ENCODE data around the gene OR14I1. TPM values are rescaled to one million over a fixed set of nuclear protein-coding genes. Genes with fewer than 3 reads are reported as not detected.

The OR14I1 gene
- total RNA-seq, 5 donors from 2014 or later (not counting 1 experiment from before 2014, with no cell fraction given), result not detected

- Histone ChIP-seq H3K27ac (ENCODE audit: low read length) (no peak overlapping the region), H3K4me1 (ENCODE audit: control insufficient read depth in 1 of 2, extremely low read depth in 1 of 2, insufficient read depth in 2 of 2, low read length in 2 of 2) (no peaks in the 10 kb centered on the region), H3K4me3 (ENCODE audit: control insufficient read depth in 1 of 2, extremely low read depth in 1 of 2, low read length in 1 of 2) (no peak overlapping the region), H3K27me3 (replicated peaks in 1 of 2; ENCODE audit: control insufficient read depth in 2 of 2, extremely low read depth in 1 of 2, insufficient read depth in 2 of 2, low read length in 1 of 2) (peaks cover 0 to 13% of the 10 kb centered on the region in 2 experiments), H3K9me3 (no peaks in the 10 kb centered on the region), H3K36me3 (ENCODE audit: control insufficient read depth in 2 of 2, extremely low read depth in 1 of 2, insufficient read depth in 1 of 2, low read length in 1 of 2) (no peaks in the 10 kb centered on the region)
- ChIA-PET CTCF (interaction anchor here in 1 of 2 donors (0.6 kb wide), 1 partner anchor 186 kb away, joined by 5 read pairs; no protein-coding TSS in a partner anchor), POLR2A (interaction anchor here in 1 of 2 donors (0.6 kb wide), 1 partner anchor 9 kb away, joined by 3 read pairs; no protein-coding TSS in a partner anchor)
- no peaks in the 10 kb centered on the region for H3K36me3 Mint-ChIP-seq
- 79% methylated on average over 15 of the region's 16 CpGs for WGBS (ENCODE audit: insufficient coverage)
- DNase-seq, result no peak
- H3K27me3 Mint-ChIP-seq, result peaks cover 8 to 16% of the 10 kb centered on the region in 2 donors
- no peak overlapping the region for H3K4me3 Mint-ChIP-seq
- no peaks in the 10 kb centered on the region for H3K4me1 Mint-ChIP-seq
- H3K9me3 Mint-ChIP-seq, result peaks cover 4 to 5% (median 5%) of the 10 kb centered on the region in 3 donors
- no peak for ATAC-seq (replicated peaks in 1 of 4)
- H3K27ac Mint-ChIP-seq, result no peak overlapping the region
Measured at GRCh38 chr1:248739572-248740205, 37.1 kb upstream of the OR14I1 start.

GRCh38 chr1:248737457-248737856 lies 34.9 kb upstream of the OR14I1 start:
- Mint-ChIP-seq H3K27ac (no peak overlapping the region), H3K27me3 (peaks cover 8 to 16% of the 10 kb centered on the region in 2 donors), H3K4me3 (no peak overlapping the region), H3K9me3 (peaks cover 4 to 5% (median 5%) of the 10 kb centered on the region in 3 donors), H3K36me3 (no peaks in the 10 kb centered on the region), H3K4me1 (no peaks in the 10 kb centered on the region)
- ATAC-seq (replicated peaks in 1 of 4), result no peak
- Histone ChIP-seq H3K36me3 (ENCODE audit: control insufficient read depth in 2 of 2, extremely low read depth in 1 of 2, insufficient read depth in 1 of 2, low read length in 1 of 2) (no peaks in the 10 kb centered on the region), H3K4me3 (ENCODE audit: control insufficient read depth in 1 of 2, extremely low read depth in 1 of 2, low read length in 1 of 2) (no peak overlapping the region), H3K27ac (ENCODE audit: low read length) (no peak overlapping the region), H3K27me3 (replicated peaks in 1 of 2; ENCODE audit: control insufficient read depth in 2 of 2, extremely low read depth in 1 of 2, insufficient read depth in 2 of 2, low read length in 1 of 2) (peaks cover 0 to 10% of the 10 kb centered on the region in 2 experiments), H3K9me3 (no peaks in the 10 kb centered on the region), H3K4me1 (ENCODE audit: control insufficient read depth in 1 of 2, extremely low read depth in 1 of 2, insufficient read depth in 2 of 2, low read length in 2 of 2) (no peaks in the 10 kb centered on the region)
- DNase-seq, result no peak
- ChIA-PET CTCF (no interaction called here), POLR2A (no interaction called here)
- 61% methylated on average over 5 of the region's 6 CpGs for WGBS (ENCODE audit: insufficient coverage)

- POLR2A ChIA-PET, result no interaction called here
- Mint-ChIP-seq H3K9me3 (peaks cover 4 to 5% (median 5%) of the 10 kb centered on the region in 3 donors), H3K4me3 (no peak overlapping the region), H3K27ac (no peak overlapping the region), H3K27me3 (peaks cover 8 to 15% of the 10 kb centered on the region in 2 donors), H3K36me3 (no peaks in the 10 kb centered on the region), H3K4me1 (no peaks in the 10 kb centered on the region)
- no peak for DNase-seq
- Histone ChIP-seq H3K27ac (ENCODE audit: low read length) (no peak overlapping the region), H3K4me3 (ENCODE audit: control insufficient read depth in 1 of 2, extremely low read depth in 1 of 2, low read length in 1 of 2) (no peak overlapping the region), H3K9me3 (no peaks in the 10 kb centered on the region), H3K36me3 (ENCODE audit: control insufficient read depth in 2 of 2, extremely low read depth in 1 of 2, insufficient read depth in 1 of 2, low read length in 1 of 2) (no peaks in the 10 kb centered on the region), H3K4me1 (ENCODE audit: control insufficient read depth in 1 of 2, extremely low read depth in 1 of 2, insufficient read depth in 2 of 2, low read length in 2 of 2) (no peaks in the 10 kb centered on the region), H3K27me3 (replicated peaks in 1 of 2; ENCODE audit: control insufficient read depth in 2 of 2, extremely low read depth in 1 of 2, insufficient read depth in 2 of 2, low read length in 1 of 2) (peaks cover 0 to 10% of the 10 kb centered on the region in 2 experiments)
- no peak for ATAC-seq (replicated peaks in 1 of 4)
- 54% methylated on average over 3 of the region's 4 CpGs for WGBS (ENCODE audit: insufficient coverage)
- CTCF ChIA-PET, result no interaction called here
Measured at GRCh38 chr1:248736977-248737376, 34.4 kb upstream of the OR14I1 start.

- no peak overlapping the region for H3K4me3 Mint-ChIP-seq
- no peak overlapping the region for H3K27ac ChIP-seq (ENCODE audit: low read length)
- WGBS (ENCODE audit: insufficient coverage), result no CpG with 5 or more reads among the region's 5 CpGs
Measured at GRCh38 chr1:248733566-248733965, 31.0 kb upstream of the OR14I1 start.

GRCh38 chr1:248730507-248731335 lies 28.2 kb upstream of the OR14I1 start:
- H3K27ac ChIP-seq (ENCODE audit: low read length), result no peak overlapping the region
- H3K36me3 ChIP-seq (ENCODE audit: control insufficient read depth in 2 of 2, extremely low read depth in 1 of 2, insufficient read depth in 1 of 2, low read length in 1 of 2), result no peaks in the 10 kb centered on the region
- peaks cover 4% of the 10 kb centered on the region in 2 donors for H3K27me3 Mint-ChIP-seq
- WGBS (ENCODE audit: insufficient coverage), result 89% methylated on average over 7 of the region's 13 CpGs
- peaks cover 4 to 5% (median 5%) of the 10 kb centered on the region in 3 donors for H3K9me3 Mint-ChIP-seq
- ChIA-PET CTCF (no interaction called here), POLR2A (interaction anchor here in 1 of 2 donors (0.7 kb wide), 1 partner anchor 9 kb away, joined by 3 read pairs; no protein-coding TSS in a partner anchor)
- ATAC-seq (replicated peaks in 1 of 4), result no peak
- no peaks in the 10 kb centered on the region for H3K4me1 ChIP-seq (ENCODE audit: control insufficient read depth in 1 of 2, extremely low read depth in 1 of 2, insufficient read depth in 2 of 2, low read length in 2 of 2)
- no peak overlapping the region for H3K4me3 ChIP-seq (ENCODE audit: control insufficient read depth in 1 of 2, extremely low read depth in 1 of 2, low read length in 1 of 2)
- H3K27ac Mint-ChIP-seq, result no peak overlapping the region
- no peak overlapping the region for H3K4me3 Mint-ChIP-seq
- DNase-seq, result no peak
- H3K36me3 Mint-ChIP-seq, result no peaks in the 10 kb centered on the region
- H3K9me3 ChIP-seq, result no peaks in the 10 kb centered on the region
- H3K27me3 ChIP-seq (replicated peaks in 1 of 2; ENCODE audit: control insufficient read depth in 2 of 2, extremely low read depth in 1 of 2, insufficient read depth in 2 of 2, low read length in 1 of 2), result no peaks in the 10 kb centered on the region
- no peaks in the 10 kb centered on the region for H3K4me1 Mint-ChIP-seq

More at GRCh38 chr1:248733566-248733965, 31.0 kb upstream of the OR14I1 start:
- ATAC-seq (replicated peaks in 1 of 4) (no peak), DNase-seq (no peak)
- H3K9me3 Mint-ChIP-seq, result peaks cover 4 to 5% (median 5%) of the 10 kb centered on the region in 3 donors
- no peak overlapping the region for H3K27ac Mint-ChIP-seq
- CTCF ChIA-PET, result no interaction called here
- peaks cover 0 to 6% of the 10 kb centered on the region in 2 experiments for H3K27me3 ChIP-seq (replicated peaks in 1 of 2; ENCODE audit: control insufficient read depth in 2 of 2, extremely low read depth in 1 of 2, insufficient read depth in 2 of 2, low read length in 1 of 2)
- POLR2A ChIA-PET, result no interaction called here
- H3K4me3 ChIP-seq (ENCODE audit: control insufficient read depth in 1 of 2, extremely low read depth in 1 of 2, low read length in 1 of 2), result no peak overlapping the region
- H3K36me3 Mint-ChIP-seq, result no peaks in the 10 kb centered on the region
- no peaks in the 10 kb centered on the region for H3K4me1 Mint-ChIP-seq
- H3K36me3 ChIP-seq (ENCODE audit: control insufficient read depth in 2 of 2, extremely low read depth in 1 of 2, insufficient read depth in 1 of 2, low read length in 1 of 2), result no peaks in the 10 kb centered on the region
- no peaks in the 10 kb centered on the region for H3K4me1 ChIP-seq (ENCODE audit: control insufficient read depth in 1 of 2, extremely low read depth in 1 of 2, insufficient read depth in 2 of 2, low read length in 2 of 2)
- no peaks in the 10 kb centered on the region for H3K9me3 ChIP-seq
- H3K27me3 Mint-ChIP-seq, result peaks cover 8 to 14% of the 10 kb centered on the region in 2 donors

- no CpG with 5 or more reads among the region's 3 CpGs for WGBS (ENCODE audit: insufficient coverage)
- Mint-ChIP-seq H3K27me3 (peaks cover 11 to 14% of the 10 kb centered on the region in 2 donors), H3K27ac (no peak overlapping the region), H3K36me3 (no peaks in the 10 kb centered on the region), H3K4me1 (no peaks in the 10 kb centered on the region), H3K9me3 (peaks cover 8 to 22% (median 12%) of the 10 kb centered on the region in 3 donors), H3K4me3 (no peak overlapping the region)
- no peaks in the 10 kb centered on the region for H3K36me3 ChIP-seq (ENCODE audit: control insufficient read depth in 2 of 2, extremely low read depth in 1 of 2, insufficient read depth in 1 of 2, low read length in 1 of 2)
- CTCF ChIA-PET, result interaction anchor here in 1 of 2 donors (0.7 kb wide), 1 partner anchor 14 kb away, joined by 3 read pairs; no protein-coding TSS in a partner anchor
- no peak overlapping the region for H3K4me3 ChIP-seq (ENCODE audit: control insufficient read depth in 1 of 2, extremely low read depth in 1 of 2, low read length in 1 of 2)
- peaks cover 0 to 10% of the 10 kb centered on the region in 2 experiments for H3K27me3 ChIP-seq (replicated peaks in 1 of 2; ENCODE audit: control insufficient read depth in 2 of 2, extremely low read depth in 1 of 2, insufficient read depth in 2 of 2, low read length in 1 of 2)
- no peak for ATAC-seq (replicated peaks in 1 of 4)
- no peaks in the 10 kb centered on the region for H3K9me3 ChIP-seq
- no peaks in the 10 kb centered on the region for H3K4me1 ChIP-seq (ENCODE audit: control insufficient read depth in 1 of 2, extremely low read depth in 1 of 2, insufficient read depth in 2 of 2, low read length in 2 of 2)
- POLR2A ChIA-PET, result no interaction called here
- DNase-seq, result no peak
- no peak overlapping the region for H3K27ac ChIP-seq (ENCODE audit: low read length)
Measured at GRCh38 chr1:248714248-248714647, 11.7 kb upstream of the OR14I1 start.

Data from T-cell (primary cell).